ENCODE measurements around the gene RFC3.

- TF ChIP-seq CTCF (IDR thresholded peaks at IDR 0.05) (no peak), POLR2A (IDR thresholded peaks at IDR 0.05) (no peak), POLR2AphosphoS5 (IDR thresholded peaks at IDR 0.05) (no peak)
Observed at GRCh38 chr13:33865945-33866344, 48.0 kb downstream of the RFC3 start.
